Thoracic aorta (tissue), 2 donors: ENCODE results near the gene ABCA9. TPM values are rescaled to one million over a fixed set of nuclear protein-coding genes. Genes with fewer than 3 reads are reported as not detected.

Source experiments
- ATAC-seq: fragments of 150-250 bp; one replicate; pipeline ENCODE4 v1.8.0; 2017; ENCODE audit warnings: low read depth; ENCODE audit not compliant: insufficient number of reproducible peaks, low FRiP score
- DNase-seq: peaks from one replicate; pipeline ENCODE4 v3.0.0-alpha.2; 2020; ENCODE audit warnings: low spot score
- H3K27ac ChIP-seq, 2 donors: fragments of 200-600 bp; sonication (generic); 1 replicate in 1 of 2; 2 replicates in 1 of 2; pipeline ENCODE4 v1.5.1; 2016; ENCODE audit warnings: mild to moderate bottlenecking in 2 of 2, moderate library complexity in 2 of 2
- H3K27me3 ChIP-seq: fragments of 200-600 bp; sonication (generic); replicated peaks from 2 replicates; pipeline ENCODE4 v1.6.0; 2016; ENCODE audit warnings: mild to moderate bottlenecking; ENCODE audit not compliant: insufficient read depth
- H3K36me3 ChIP-seq: fragments of 200-600 bp; sonication (generic); one replicate; pipeline ENCODE4 v1.5.1; 2016
- H3K4me1 ChIP-seq, 2 donors: fragments of 200-600 bp; sonication (generic); 1 replicate in 1 of 2; 2 replicates in 1 of 2; pipeline versions ENCODE4 v1.5.1 to v1.6.0; 2016; ENCODE audit warnings: low read depth in 2 of 2, mild to moderate bottlenecking in 1 of 2; ENCODE audit not compliant: control insufficient read depth in 1 of 2
- H3K4me3 ChIP-seq: fragments of 200-600 bp; sonication (generic); 2 replicates; pipeline ENCODE4 v1.5.1; 2016; ENCODE audit warnings: mild to moderate bottlenecking
- H3K9me3 ChIP-seq: fragments of 200-600 bp; sonication (generic); 2 replicates; pipeline ENCODE4 v1.5.1; 2016
- CTCF ChIP-seq: fragments of 200-600 bp; sonication (generic); IDR thresholded peaks from one replicate; pipeline ENCODE4 v1.5.1; 2019; ENCODE audit warnings: antibody characterized with exemption
- total RNA-seq, 2 donors: library from RNA; depleted of rRNA; stranded (reverse); fragments of >200 nt; gene quantifications; one replicate each; pipeline versions ENCODE4 v1.1.0 to v1.2.3, GENCODE V29; 2016

The ABCA9 gene
- total RNA-seq, 2 donors from 2014 or later: 31.5 to 38.6 TPM

- H3K9me3 ChIP-seq: no peaks in the 10 kb centered on the region
- no peak for TF ChIP-seq CTCF
- ATAC-seq (no peak), DNase-seq (no peak)
- H3K4me1 ChIP-seq: no peaks in the 10 kb centered on the region
- H3K36me3 ChIP-seq: no peaks in the 10 kb centered on the region
- no peak overlapping the region for H3K27ac ChIP-seq
- H3K4me3 ChIP-seq: no peak overlapping the region
- no peaks in the 10 kb centered on the region for H3K27me3 ChIP-seq
Observed at GRCh38 chr17:69069226-69069750, 8.6 kb upstream of the ABCA9 start.

GRCh38 chr17:69067274-69068047, 6.7 kb upstream of the ABCA9 start:
- no peak for DNase-seq
- no peak for ATAC-seq
- Histone ChIP-seq H3K4me3 (no peak overlapping the region), H3K27me3 (no peaks in the 10 kb centered on the region), H3K9me3 (no peaks in the 10 kb centered on the region), H3K4me1 (no peaks in the 10 kb centered on the region), H3K27ac (no peak overlapping the region), H3K36me3 (no peaks in the 10 kb centered on the region)
- no peak for TF ChIP-seq CTCF

- H3K4me3 ChIP-seq: no peak overlapping the region
- TF ChIP-seq CTCF: no peak
- H3K4me1 ChIP-seq: no peaks in the 10 kb centered on the region
- H3K27ac ChIP-seq: no peak overlapping the region
- no peaks in the 10 kb centered on the region for H3K9me3 ChIP-seq
- ATAC-seq: no peak
- H3K27me3 ChIP-seq: no peaks in the 10 kb centered on the region
- no peak for DNase-seq
- H3K36me3 ChIP-seq: no peaks in the 10 kb centered on the region
Observed at GRCh38 chr17:69066482-69066881, 5.8 kb upstream of the ABCA9 start.

GRCh38 chr17:69065113-69065512, 4.4 kb upstream of the ABCA9 start:
- Histone ChIP-seq H3K4me3 (no peak overlapping the region), H3K27me3 (no peaks in the 10 kb centered on the region), H3K27ac (no peak overlapping the region), H3K36me3 (no peaks in the 10 kb centered on the region), H3K9me3 (no peaks in the 10 kb centered on the region), H3K4me1 (peaks cover 0 to 6% of the 10 kb centered on the region in 2 donors)
- no peak for DNase-seq
- no peak for TF ChIP-seq CTCF
- no peak for ATAC-seq

GRCh38 chr17:69064476-69064875, 3.7 kb upstream of the ABCA9 start:
- no peaks in the 10 kb centered on the region for H3K27me3 ChIP-seq
- H3K4me1 ChIP-seq: peaks cover 0 to 6% of the 10 kb centered on the region in 2 donors
- no peak for TF ChIP-seq CTCF
- DNase-seq: no peak
- H3K27ac ChIP-seq: no peak overlapping the region
- H3K9me3 ChIP-seq: no peaks in the 10 kb centered on the region
- no peak overlapping the region for H3K4me3 ChIP-seq
- no peaks in the 10 kb centered on the region for H3K36me3 ChIP-seq
- no peak for ATAC-seq
